ENCODE data around the gene PLAGL1. TPM values are rescaled to one million over a fixed set of nuclear protein-coding genes. Genes with fewer than 3 reads are reported as not detected.

Gene PLAGL1
- total and polyA plus RNA-seq, 2 of the 8 experiments (the other 6 are each of a cell fraction or from before 2014, with no cell fraction given), result 0.94 to 1.1 TPM

DNA sequence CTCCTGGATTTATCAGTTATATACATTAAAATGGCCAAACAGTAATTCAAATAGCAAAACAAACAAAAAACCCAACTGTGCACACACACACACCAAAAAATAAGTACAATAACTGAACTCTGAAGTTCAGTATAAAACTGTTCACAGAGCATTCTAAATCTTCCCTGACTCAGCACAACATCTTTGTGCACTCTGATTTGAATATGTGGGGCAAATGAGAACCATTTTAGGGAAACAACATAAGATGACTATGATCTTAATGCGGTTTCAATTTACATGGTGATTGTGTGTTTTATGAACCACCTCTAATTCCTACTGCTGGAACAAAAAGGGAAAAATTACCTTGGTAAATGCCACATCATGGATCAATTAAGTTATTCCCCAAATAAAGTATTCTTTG lies 41.7 kb downstream of the PLAGL1 start:
- no peak overlapping the region for H3K14ac ChIP-seq (ENCODE audit: insufficient read length)
- H3K9me3 ChIP-seq (ENCODE audit: insufficient read depth in 2 of 2, low read depth in 1 of 2, low read length in 1 of 2), result no peaks in the 10 kb centered on the region
- H3K4me1 ChIP-seq (replicated peaks in 1 of 4; ENCODE audit: control insufficient read depth in 3 of 4, insufficient read depth in 4 of 4, low read length in 3 of 4), result peaks cover 6 to 39% (median 26%) of the 10 kb centered on the region in 4 experiments; a peak in 6 of 7 replicates
- no peaks in the 10 kb centered on the region for H3K79me1 ChIP-seq (ENCODE audit: low read depth, low read length)
- WGBS, 2 experiments (ENCODE audit: extremely low coverage in 1 of 2, insufficient coverage in 1 of 2, insufficient read length in 1 of 2, insufficient replicate concordance in 2 of 2, low coverage in 1 of 2, low lambda C conversion rate in 2 of 2, missing lambda C conversion rate in 1 of 2), result 40% methylated on average over 1 of the region's 1 CpG; no CpG with 5 or more reads in 1 of the 2 experiments
- H3K79me2 ChIP-seq (ENCODE audit: control insufficient read depth in 1 of 2, insufficient read depth in 2 of 2, low read length in 2 of 2), result no peaks in the 10 kb centered on the region
- H3K36me3 ChIP-seq (ENCODE audit: control insufficient read depth in 2 of 4, insufficient read depth in 4 of 4, low read length in 3 of 4), result no peaks in the 10 kb centered on the region
- TF ChIP-seq SRF (IDR thresholded peaks at IDR 0.05; ENCODE audit: low read depth, low read length) (no peak), TAF7 (optimal IDR thresholded peaks at IDR 0.05; ENCODE audit: borderline replicate concordance, low read depth, low read length) (no peak), MAFK (IDR thresholded peaks at IDR 0.05; ENCODE audit: low read depth, low read length) (no peak), SIN3A (conservative IDR thresholded peaks at IDR 0.05 in 1 of 2, IDR thresholded peaks at IDR 0.05 in 1 of 2; ENCODE audit: low read depth in 1 of 2, low read length in 2 of 2) (no peak), RXRA (IDR thresholded peaks at IDR 0.05; ENCODE audit: insufficient read depth, low read depth, low read length) (no peak), HDAC2 (IDR thresholded peaks at IDR 0.05; ENCODE audit: borderline replicate concordance in 1 of 2, low read depth in 2 of 2, low read length in 2 of 2) (no peak), GTF2F1 (IDR thresholded peaks at IDR 0.05; ENCODE audit: borderline replicate concordance, low read depth, low read length) (no peak), RBBP5 (IDR thresholded peaks at IDR 0.05; ENCODE audit: borderline replicate concordance, low read depth, low read length) (no peak), CHD1 (IDR thresholded peaks at IDR 0.05; ENCODE audit: low read depth, low read length) (no peak), RFX5 (IDR thresholded peaks at IDR 0.05; ENCODE audit: borderline replicate concordance, low read depth, low read length) (no peak), SP2 (IDR thresholded peaks at IDR 0.05; ENCODE audit: low read length) (no peak)
- TF ChIP-seq, protein P1, sequence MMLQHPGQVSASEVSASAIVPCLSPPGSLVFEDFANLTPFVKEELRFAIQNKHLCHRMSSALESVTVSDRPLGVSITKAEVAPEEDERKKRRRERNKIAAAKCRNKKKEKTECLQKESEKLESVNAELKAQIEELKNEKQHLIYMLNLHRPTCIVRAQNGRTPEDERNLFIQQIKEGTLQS (IDR thresholded peaks at IDR 0.05; ENCODE audit: insufficient read depth, low read depth, low read length), result no peak
- no peak overlapping the region for H2BK120ac ChIP-seq (replicated peaks; ENCODE audit: low read depth, low read length)
- H3K9ac ChIP-seq (replicated peaks in 1 of 4; ENCODE audit: extremely low read depth in 1 of 4, low read depth in 3 of 4, low read length in 3 of 4), result no peak overlapping the region
- peaks cover 85 to 100% (median 96%) of the 10 kb centered on the region in 4 experiments for H3K27me3 ChIP-seq (replicated peaks in 1 of 4; ENCODE audit: control insufficient read depth in 3 of 4, extremely low read depth in 1 of 4, insufficient read depth in 3 of 4, low read length in 3 of 4)
- H2AFZ ChIP-seq (ENCODE audit: low read length), result no peak overlapping the region
- DNase-seq (ENCODE audit: low read depth in 1 of 2, low spot score in 2 of 2) (no peak), FAIRE-seq (no peak)
- H3K23ac ChIP-seq (ENCODE audit: insufficient read length), result no peak overlapping the region
- no peak overlapping the region for H2BK12ac ChIP-seq (ENCODE audit: low read depth, low read length)
- no peak overlapping the region for H2BK15ac ChIP-seq (ENCODE audit: low read length)
- no peak overlapping the region for H2AK5ac ChIP-seq (ENCODE audit: low read depth, low read length)
- no peak overlapping the region for H4K5ac ChIP-seq (ENCODE audit: insufficient read length, low read depth, low read length)
- no peak overlapping the region for H3K27ac ChIP-seq (ENCODE audit: low read depth, low read length)
- POLR2A ChIA-PET (ENCODE audit: partially characterized antibody), result no interaction called here
- H3K4me2 ChIP-seq (ENCODE audit: insufficient read depth in 1 of 2, low read depth in 2 of 2, low read length in 2 of 2), result 0 out of 4 replicates have a peak overlapping the region, but pooled peaks have one; percentile 1 to 33
- CTCF ChIA-PET (ENCODE audit: partially characterized antibody), result interaction anchor here (1.3 to 18.3 kb wide), 4 partner anchors 12 to 47 kb away, joined by 7 to 591 read pairs (median 26); no protein-coding TSS in a partner anchor
- H3K4ac ChIP-seq (replicated peaks; ENCODE audit: insufficient read length, low read depth, low read length), result no peak overlapping the region
- H4K8ac ChIP-seq (ENCODE audit: extremely low read depth, insufficient read depth, low read length), result no peak overlapping the region
- no peaks in the 10 kb centered on the region for H3K23me2 ChIP-seq (ENCODE audit: low read depth, low read length)
- no peak overlapping the region for H3K56ac ChIP-seq (replicated peaks; ENCODE audit: insufficient read length, low read depth, low read length)
- no peak overlapping the region for H2BK20ac ChIP-seq (ENCODE audit: low read length)
- H3K18ac ChIP-seq (ENCODE audit: extremely low read depth, low read length), result no peak overlapping the region
- H3K4me3 ChIP-seq (ENCODE audit: extremely low read depth in 1 of 4, insufficient read depth in 2 of 4, low read depth in 3 of 4, low read length in 4 of 4), result no peak overlapping the region
- no peak overlapping the region for H2BK5ac ChIP-seq (ENCODE audit: low read depth, low read length)
- H4K91ac ChIP-seq (replicated peaks; ENCODE audit: insufficient read length, low read length), result no peak overlapping the region
- H4K20me1 ChIP-seq (replicated peaks in 1 of 2; ENCODE audit: control insufficient read depth in 1 of 2, insufficient read depth in 2 of 2, low read length in 2 of 2), result peaks cover 7 to 8% of the 10 kb centered on the region in 2 experiments
